Measurements from ENCODE around the gene BCL2L12.

DNA sequence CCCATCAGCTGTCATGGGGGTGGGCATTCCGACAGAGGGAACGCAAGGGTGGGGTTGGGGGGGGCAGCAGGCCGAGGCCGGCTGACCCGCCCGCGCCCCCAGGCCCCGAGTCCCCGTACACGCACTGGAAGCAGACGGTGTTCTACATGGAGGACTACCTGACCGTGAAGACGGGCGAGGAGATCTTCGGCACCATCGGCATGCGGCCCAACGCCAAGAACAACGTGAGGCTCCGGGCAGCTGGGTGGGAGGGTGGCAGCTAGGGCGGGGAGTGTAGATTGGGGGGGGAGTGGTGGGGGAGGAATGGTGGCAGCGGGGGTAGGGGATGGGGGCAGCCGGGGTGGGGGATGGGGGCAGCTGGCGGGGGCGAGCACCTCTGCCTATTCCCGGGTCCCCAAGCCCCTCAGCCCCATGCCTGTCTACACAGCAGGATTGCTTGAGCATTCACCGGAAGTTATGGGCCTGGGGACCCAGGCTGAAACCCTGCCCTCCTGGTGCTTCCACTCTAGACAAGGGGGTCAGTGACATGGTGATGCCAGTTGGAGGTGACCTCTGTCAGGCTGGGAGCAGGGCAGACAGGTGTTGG, 20.9 kb downstream of the BCL2L12 start:
- TF ChIP-seq POLR2A (IDR thresholded peaks at IDR 0.05) (no peak), EP300 (IDR thresholded peaks at IDR 0.05) (no peak), CTCF (IDR thresholded peaks at IDR 0.05) (no peak)

All from ovary (tissue), 3 donors.